GM13976 (cell line): ENCODE results near the gene RNF123.

Source experiments
- DNase-seq: peaks from one replicate; pipeline ENCODE4 v3.0.0; 2012; ENCODE audit warnings: low spot score
- CTCF ChIP-seq: IDR thresholded peaks from 2 replicates; pipeline ENCODE4 v1.5.1; 2012; ENCODE audit warnings: borderline replicate concordance, mild to moderate bottlenecking; ENCODE audit not compliant: insufficient read depth; ENCODE audit errors: extremely low read depth, missing control alignments, control extremely low read depth
- in situ Hi-C: fragments of 300-500 bp; cut with MboI; formaldehyde crosslinking; loops from one replicate; pipeline ENCODE4 v1.12.0; 2022; ENCODE audit warnings: low sequenced_read_pairs, mixed read lengths, inconsistent platforms; ENCODE audit not compliant: unreplicated experiment

Gene RNF123

DNA sequence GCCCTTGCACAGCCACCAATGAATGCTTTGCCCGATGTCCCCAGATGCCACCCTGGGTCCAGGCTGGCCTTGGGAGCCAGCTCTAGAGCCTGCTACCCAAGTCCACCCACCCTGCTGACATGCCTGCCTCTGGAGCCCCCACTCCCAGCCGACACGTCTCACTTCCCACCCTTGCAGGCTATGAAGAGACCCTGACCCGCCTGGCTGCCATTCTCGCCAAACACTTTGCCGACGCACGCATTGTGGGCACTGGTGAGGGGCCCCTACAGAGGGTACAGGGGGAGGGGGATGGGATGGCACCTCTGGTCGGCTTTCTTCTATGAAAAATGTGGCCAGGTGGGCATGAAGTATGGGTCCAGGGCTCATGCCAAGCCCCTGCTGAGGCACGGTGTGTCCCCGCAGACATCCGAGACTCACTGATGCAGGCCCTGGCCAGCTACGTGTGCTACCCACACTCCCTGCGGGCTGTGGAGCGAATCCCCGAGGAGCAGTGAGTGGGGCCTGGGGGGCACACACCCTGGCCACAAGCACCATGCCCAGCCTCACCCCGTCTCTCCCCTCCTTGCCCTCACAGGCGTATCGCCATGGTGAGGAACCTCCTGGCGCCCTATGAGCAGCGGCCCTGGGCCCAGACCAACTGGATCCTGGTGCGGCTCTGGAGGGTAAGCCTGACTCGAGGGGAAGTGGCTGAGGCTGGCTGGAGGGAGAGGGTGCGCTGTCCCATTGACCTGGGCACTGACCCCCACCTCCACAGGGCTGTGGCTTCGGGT, 24.2 kb downstream of the RNF123 start:
- DNase-seq = no peak
- in situ Hi-C loops = no loop called here
- TF ChIP-seq CTCF = no peak

DNA sequence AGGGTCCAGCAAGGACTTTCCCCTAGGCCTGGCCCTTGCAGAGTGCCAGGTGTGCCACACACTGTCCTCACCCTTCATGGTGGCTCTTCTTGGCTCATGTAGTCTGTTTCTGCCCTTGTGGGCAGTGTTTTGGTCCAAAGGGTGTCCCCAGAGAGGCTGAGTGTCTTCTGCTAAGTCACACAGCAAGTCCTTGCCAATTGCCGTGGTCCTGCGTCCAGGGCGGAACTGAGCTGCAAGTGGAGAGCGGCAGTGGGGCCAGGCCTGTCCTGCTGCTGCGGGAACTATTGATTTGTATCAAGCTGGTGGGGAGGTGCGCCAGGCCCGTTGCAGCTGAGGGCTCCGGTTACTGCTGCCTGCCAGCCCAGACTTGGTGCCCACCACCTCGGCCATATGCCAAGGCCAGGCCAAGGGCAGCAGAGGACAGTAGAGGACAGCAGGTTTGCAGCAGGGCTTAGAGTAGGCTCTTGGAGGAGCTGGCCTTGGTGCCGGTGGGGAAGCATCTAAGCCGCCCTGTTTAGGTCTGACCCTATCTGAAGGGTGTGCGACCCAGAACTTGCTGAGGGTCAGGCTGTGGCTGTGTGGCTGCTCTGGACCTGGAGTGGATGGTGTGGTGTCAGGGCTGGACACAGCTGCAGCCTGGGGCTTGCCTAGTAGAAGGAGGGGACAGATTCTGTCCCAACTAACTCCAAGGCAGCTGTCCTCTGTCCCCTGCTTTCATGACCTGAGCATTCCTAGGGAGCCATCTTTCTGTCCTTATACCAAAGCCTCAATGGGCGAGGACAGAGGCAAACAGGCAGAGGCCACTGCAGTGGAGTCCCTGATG, 25.6 kb downstream of the RNF123 start:
- in situ Hi-C loops = no loop called here

DNA sequence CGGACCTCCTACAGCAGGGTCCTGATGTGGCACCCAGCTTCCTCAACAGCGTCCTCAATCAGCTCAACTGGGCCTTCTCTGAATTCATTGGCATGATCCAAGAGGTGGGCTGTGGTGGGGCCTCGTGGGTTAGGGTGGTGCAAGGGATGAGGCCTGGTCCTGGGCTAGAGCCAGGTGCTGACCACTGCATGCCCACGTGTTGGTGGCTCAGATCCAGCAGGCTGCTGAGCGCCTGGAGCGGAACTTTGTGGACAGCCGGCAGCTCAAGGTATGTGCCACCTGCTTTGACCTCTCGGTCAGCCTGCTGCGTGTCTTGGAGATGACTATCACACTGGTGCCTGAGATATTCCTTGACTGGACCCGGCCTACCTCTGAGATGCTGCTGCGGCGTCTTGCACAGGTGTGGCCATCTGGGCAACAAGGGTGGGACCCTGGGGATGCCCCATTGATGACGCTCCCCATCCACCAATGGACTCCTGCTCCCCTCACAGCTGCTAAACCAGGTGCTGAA, 26.3 kb downstream of the RNF123 start:
- in situ Hi-C loops = no loop called here
- TF ChIP-seq CTCF = no peak
- no peak for DNase-seq

More for the DNA sequence above, 25.6 kb downstream of the RNF123 start:
- no peak for TF ChIP-seq CTCF
- DNase-seq = no peak

GRCh38 chr3:49716169-49716568, 26.8 kb downstream of the RNF123 start:
- in situ Hi-C loops = no loop called here
- no peak for TF ChIP-seq CTCF
- no peak for DNase-seq

- TF ChIP-seq CTCF = no peak
- in situ Hi-C loops = no loop called here
- no peak for DNase-seq
These were observed 27.4 kb downstream of the RNF123 start for GRCh38 chr3:49716691-49717210.

GRCh38 chr3:49717211-49717958, 28.0 kb downstream of the RNF123 start:
- in situ Hi-C loops = no loop called here
- TF ChIP-seq CTCF = no peak
- DNase-seq = no peak
